ENCODE data around the gene RGS14. TPM values are rescaled to one million over a fixed set of nuclear protein-coding genes. Genes with fewer than 3 reads are reported as not detected.

RGS14 gene
- total and polyA plus RNA-seq, 4 donors: 9.3 to 32.8 (median 23.1) TPM

GRCh38 chr5:177343777-177344176, 13.9 kb upstream of the RGS14 start:
- no peak for TF ChIP-seq CTCF (IDR thresholded peaks at IDR 0.05; ENCODE audit: control extremely low read depth, extremely low read depth)
- H3K4me3 ChIP-seq: no peak overlapping the region
- H3K36me3 ChIP-seq (ENCODE audit: control insufficient read depth in 4 of 4, insufficient read depth in 4 of 4, low read length in 4 of 4): peaks cover 7 to 21% (median 11%) of the 10 kb centered on the region in 4 donors
- no peak overlapping the region for H3K27ac ChIP-seq (ENCODE audit: low read depth in 1 of 2, low read length in 1 of 2)
- no peak for DNase-seq
- H3K9me3 ChIP-seq (ENCODE audit: control insufficient read depth in 4 of 4, insufficient read depth in 3 of 4, low read length in 3 of 4): no peaks in the 10 kb centered on the region
- 96 to 98% methylated on average over 6 of the region's 6 CpGs for WGBS, 2 donors
- no peak for ATAC-seq (ENCODE audit: insufficient read depth, low FRiP score)
- no peak overlapping the region for H3K9ac ChIP-seq (ENCODE audit: insufficient read depth in 1 of 2, low read length in 2 of 2)
- no peaks in the 10 kb centered on the region for H3K4me1 ChIP-seq (ENCODE audit: control insufficient read depth in 5 of 5, insufficient read depth in 5 of 5, low read length in 5 of 5)
- H3K27me3 ChIP-seq (ENCODE audit: control insufficient read depth in 3 of 3, insufficient read depth in 3 of 3, low read length in 2 of 3): no peaks in the 10 kb centered on the region

GRCh38 chr5:177344891-177345290, 12.8 kb upstream of the RGS14 start:
- no peaks in the 10 kb centered on the region for H3K9me3 ChIP-seq (ENCODE audit: control insufficient read depth in 4 of 4, insufficient read depth in 3 of 4, low read length in 3 of 4)
- H3K27me3 ChIP-seq (ENCODE audit: control insufficient read depth in 3 of 3, insufficient read depth in 3 of 3, low read length in 2 of 3): no peaks in the 10 kb centered on the region
- ATAC-seq (ENCODE audit: insufficient read depth, low FRiP score) (no peak), DNase-seq (no peak)
- H3K27ac ChIP-seq (ENCODE audit: low read depth in 1 of 2, low read length in 1 of 2): no peak overlapping the region
- no peak for TF ChIP-seq CTCF (IDR thresholded peaks at IDR 0.05; ENCODE audit: control extremely low read depth, extremely low read depth)
- H3K4me3 ChIP-seq: no peak overlapping the region
- no peak overlapping the region for H3K9ac ChIP-seq (ENCODE audit: insufficient read depth in 1 of 2, low read length in 2 of 2)
- H3K4me1 ChIP-seq (ENCODE audit: control insufficient read depth in 5 of 5, insufficient read depth in 5 of 5, low read length in 5 of 5): peaks cover 1 to 4% (median 3%) of the 10 kb centered on the region in 5 donors
- H3K36me3 ChIP-seq (ENCODE audit: control insufficient read depth in 4 of 4, insufficient read depth in 4 of 4, low read length in 4 of 4): peaks cover 6 to 23% (median 10%) of the 10 kb centered on the region in 4 donors
- WGBS, 2 donors: 96 to 97% methylated on average over 6 of the region's 6 CpGs

GRCh38 chr5:177346820-177347219, 10.9 kb upstream of the RGS14 start:
- TF ChIP-seq CTCF (IDR thresholded peaks at IDR 0.05; ENCODE audit: control extremely low read depth, extremely low read depth): no peak
- H3K27ac ChIP-seq (ENCODE audit: low read depth in 1 of 2, low read length in 1 of 2): no peak overlapping the region
- H3K9me3 ChIP-seq (ENCODE audit: control insufficient read depth in 4 of 4, insufficient read depth in 3 of 4, low read length in 3 of 4): no peaks in the 10 kb centered on the region
- no peak overlapping the region for H3K4me3 ChIP-seq
- peaks cover 3 to 22% (median 9%) of the 10 kb centered on the region in 4 donors for H3K36me3 ChIP-seq (ENCODE audit: control insufficient read depth in 4 of 4, insufficient read depth in 4 of 4, low read length in 4 of 4)
- no peaks in the 10 kb centered on the region for H3K27me3 ChIP-seq (ENCODE audit: control insufficient read depth in 3 of 3, insufficient read depth in 3 of 3, low read length in 2 of 3)
- no peak for ATAC-seq (ENCODE audit: insufficient read depth, low FRiP score)
- peaks cover 4 to 14% (median 11%) of the 10 kb centered on the region in 5 donors for H3K4me1 ChIP-seq (ENCODE audit: control insufficient read depth in 5 of 5, insufficient read depth in 5 of 5, low read length in 5 of 5)
- H3K9ac ChIP-seq (ENCODE audit: insufficient read depth in 1 of 2, low read length in 2 of 2): no peak overlapping the region
- 81 to 85% methylated on average over 4 of the region's 4 CpGs for WGBS, 2 donors
- DNase-seq: no peak

- Histone ChIP-seq H3K9ac (ENCODE audit: insufficient read depth in 1 of 2, low read length in 2 of 2) (no peak overlapping the region), H3K27ac (ENCODE audit: low read depth in 1 of 2, low read length in 1 of 2) (no peak overlapping the region), H3K9me3 (ENCODE audit: control insufficient read depth in 4 of 4, insufficient read depth in 3 of 4, low read length in 3 of 4) (no peaks in the 10 kb centered on the region), H3K4me1 (ENCODE audit: control insufficient read depth in 5 of 5, insufficient read depth in 5 of 5, low read length in 5 of 5) (peaks cover 4 to 18% (median 11%) of the 10 kb centered on the region in 5 donors), H3K27me3 (ENCODE audit: control insufficient read depth in 3 of 3, insufficient read depth in 3 of 3, low read length in 2 of 3) (no peaks in the 10 kb centered on the region), H3K4me3 (no peak overlapping the region), H3K36me3 (ENCODE audit: control insufficient read depth in 4 of 4, insufficient read depth in 4 of 4, low read length in 4 of 4) (peaks cover 3 to 22% (median 9%) of the 10 kb centered on the region in 4 donors)
- ATAC-seq (ENCODE audit: insufficient read depth, low FRiP score): no peak
- no peak for DNase-seq
- WGBS, 2 donors: 87 to 94% methylated on average over 4 of the region's 4 CpGs
- no peak for TF ChIP-seq CTCF (IDR thresholded peaks at IDR 0.05; ENCODE audit: control extremely low read depth, extremely low read depth)
Observed at GRCh38 chr5:177347699-177348098, 10.0 kb upstream of the RGS14 start.

Measured in lung (tissue), 12 donors.